CD8-positive, alpha-beta memory T cell (primary cell): ENCODE measurements around the gene TLE4. TPM values are rescaled to one million over a fixed set of nuclear protein-coding genes. Genes with fewer than 3 reads are reported as not detected.

Source experiments
- CTCF ChIA-PET: fragments of 350-600 bp; sonication (Branson Sonifier 250); formaldehyde crosslinking; loops from one replicate; lab custom pipeline; 2021; ENCODE audit warnings: antibody characterized with exemption; lab: Charles Lee
- POLR2A ChIA-PET: fragments of 350-600 bp; sonication (Branson Sonifier 250); formaldehyde crosslinking; loops from one replicate; lab custom pipeline; 2021; ENCODE audit warnings: antibody characterized with exemption; lab: Charles Lee
- DNase-seq, 5 donors: peaks; one replicate each; pipeline versions ENCODE4 v3.0.0 to v3.0.0-alpha.2; 2020 to 2022; ENCODE audit warnings: mixed read lengths in 1 of 5
- H3K27ac ChIP-seq: one replicate; pipeline ENCODE4 v1.7.0; 2013; ENCODE audit warnings: low read depth, mild to moderate bottlenecking, low read length, moderate library complexity
- H3K27me3 ChIP-seq: 2 replicates; pipeline ENCODE4 v1.7.0; 2013; ENCODE audit warnings: low read length, mild to moderate bottlenecking; ENCODE audit not compliant: insufficient read depth, poor library complexity, severe bottlenecking
- H3K36me3 ChIP-seq: 2 replicates; pipeline ENCODE4 v1.7.0; 2013; ENCODE audit warnings: mild to moderate bottlenecking, low read length, moderate library complexity; ENCODE audit not compliant: insufficient read depth
- H3K4me1 ChIP-seq: 2 replicates; pipeline ENCODE4 v1.7.0; 2013; ENCODE audit warnings: mild to moderate bottlenecking, low read length, moderate library complexity; ENCODE audit not compliant: insufficient read depth
- H3K4me3 ChIP-seq: 2 replicates; pipeline ENCODE4 v1.7.0; 2013; ENCODE audit warnings: mild to moderate bottlenecking, low read length
- H3K9me3 ChIP-seq: 2 replicates; pipeline ENCODE4 v1.7.0; 2013; ENCODE audit warnings: mild to moderate bottlenecking, low read length
- H3K27ac Mint-ChIP-seq, 8 donors: one replicate each; pipeline ENCODE4 v1.8.0; 2020 to 2021; ENCODE audit warnings: mixed read lengths in 8 of 8, mild to moderate bottlenecking in 6 of 8, inconsistent platforms in 3 of 8, moderate library complexity in 3 of 8
- H3K27me3 Mint-ChIP-seq, 2 donors: one replicate each; pipeline ENCODE4 v1.8.0; 2020 to 2021; ENCODE audit warnings: mixed read lengths in 2 of 2, mild to moderate bottlenecking in 1 of 2, moderate library complexity in 1 of 2
- H3K36me3 Mint-ChIP-seq, 3 donors: one replicate each; pipeline ENCODE4 v1.8.0; 2020 to 2021; ENCODE audit warnings: mixed read lengths in 3 of 3, inconsistent platforms in 1 of 3, mild to moderate bottlenecking in 1 of 3
- H3K4me1 Mint-ChIP-seq, 3 donors: one replicate each; pipeline ENCODE4 v1.8.0; 2020 to 2021; ENCODE audit warnings: mixed read lengths in 3 of 3, inconsistent platforms in 1 of 3, mild to moderate bottlenecking in 1 of 3
- H3K4me3 Mint-ChIP-seq, 7 donors: one replicate each; pipeline ENCODE4 v1.8.0; 2020 to 2021; ENCODE audit warnings: mixed read lengths in 7 of 7, mild to moderate bottlenecking in 6 of 7, moderate library complexity in 4 of 7, inconsistent platforms in 2 of 7
- H3K9me3 Mint-ChIP-seq, 5 donors: one replicate each; pipeline ENCODE4 v1.8.0; 2020 to 2022; ENCODE audit warnings: mixed read lengths in 5 of 5, mild to moderate bottlenecking in 3 of 5, moderate library complexity in 2 of 5, inconsistent platforms in 1 of 5
- polyA plus RNA-seq: library from polyadenylated mRNA; unstranded; fragments of 300-500 nt; fragmentation: Illumina TruSeq; gene quantifications from one replicate; pipeline ENCODE4 v1.2.3, GENCODE V29; 2021
- total RNA-seq, 2 experiments: library from RNA; stranded (reverse); gene quantifications; one replicate each; pipeline ENCODE4 v1.2.3, GENCODE V29; 2021

The TLE4 gene
- total and polyA plus RNA-seq, 3 experiments from 2014 or later = 28.1 to 41.6 (median 29.2) TPM

DNA sequence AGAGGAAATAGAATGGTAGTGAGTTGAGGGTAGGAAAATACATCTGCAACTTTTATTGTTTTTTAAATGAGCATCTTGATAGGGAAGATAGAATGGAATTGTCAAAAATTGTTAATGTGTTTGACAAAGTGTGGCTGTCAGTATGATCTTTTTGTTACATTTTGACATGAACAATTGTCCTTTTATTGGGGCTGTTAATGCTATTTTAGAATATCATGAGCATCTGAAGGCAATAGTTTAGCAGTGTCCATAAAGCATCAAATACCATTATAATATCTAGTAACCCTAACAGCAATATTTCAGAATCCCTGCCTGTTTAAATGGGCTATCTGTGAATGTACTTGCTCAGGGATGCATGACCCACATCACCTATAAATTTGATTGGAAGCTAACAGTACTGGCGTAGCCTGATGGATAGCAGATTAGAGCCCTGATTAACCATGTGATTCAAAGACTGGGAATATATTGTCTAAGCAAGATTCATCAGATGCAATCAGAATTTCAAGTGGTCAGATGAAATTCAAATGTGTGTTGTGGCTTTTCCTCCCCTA is 37.8 kb downstream of the TLE4 start:
- Mint-ChIP-seq H3K27me3 (no peaks in the 10 kb centered on the region), H3K27ac (no peak overlapping the region), H3K36me3 (peaks cover 9 to 15% (median 10%) of the 10 kb centered on the region in 3 donors), H3K4me1 (peaks cover 44 to 72% (median 70%) of the 10 kb centered on the region in 3 donors), H3K9me3 (peaks cover 0 to 1% (median 0%) of the 10 kb centered on the region in 5 donors), H3K4me3 (no peak overlapping the region)
- Histone ChIP-seq H3K4me1 (peaks cover 14% of the 10 kb centered on the region), H3K9me3 (no peaks in the 10 kb centered on the region), H3K4me3 (no peak overlapping the region), H3K27me3 (no peaks in the 10 kb centered on the region), H3K27ac (no peak overlapping the region), H3K36me3 (no peaks in the 10 kb centered on the region)
- POLR2A ChIA-PET = no interaction called here
- CTCF ChIA-PET = no interaction called here
- no peak for DNase-seq

DNA sequence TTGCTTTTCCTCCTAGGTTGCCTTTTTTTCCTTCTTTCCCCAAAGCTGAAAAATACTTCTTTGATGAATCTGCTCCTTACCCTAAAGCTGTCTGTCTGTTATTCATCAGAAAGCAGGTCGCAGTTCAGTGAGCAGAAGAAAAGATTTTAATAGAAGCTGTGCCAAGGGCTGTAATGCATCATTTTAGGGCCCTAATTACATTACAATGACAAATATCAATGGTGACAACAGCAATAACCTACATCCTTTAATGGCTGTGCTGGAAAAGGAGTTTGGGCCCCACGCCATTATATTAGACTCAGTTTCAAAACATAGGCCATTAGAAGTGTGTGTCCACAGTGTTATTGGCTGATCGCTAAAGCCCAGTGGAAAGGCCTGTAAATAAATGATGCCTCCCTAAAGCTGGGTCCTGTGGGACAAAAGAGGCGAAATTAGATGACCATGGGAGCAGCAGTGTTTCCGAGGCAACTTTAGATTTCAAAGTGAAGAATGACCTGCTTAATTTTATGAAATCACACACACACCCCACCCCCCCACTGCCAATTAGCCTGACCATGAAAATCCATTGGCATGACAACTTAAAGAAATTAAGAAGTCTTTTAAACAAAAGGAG is 38.4 kb downstream of the TLE4 start:
- ChIA-PET POLR2A (interaction anchor here (1.0 kb wide), 1 partner anchor 19 kb away, joined by 3 read pairs; no protein-coding TSS in a partner anchor), CTCF (no interaction called here)
- Mint-ChIP-seq H3K27ac (no peak overlapping the region), H3K36me3 (peaks cover 9 to 19% (median 10%) of the 10 kb centered on the region in 3 donors), H3K9me3 (peaks cover 0 to 1% (median 0%) of the 10 kb centered on the region in 5 donors), H3K4me1 (peaks cover 47 to 77% (median 75%) of the 10 kb centered on the region in 3 donors), H3K4me3 (no peak overlapping the region), H3K27me3 (no peaks in the 10 kb centered on the region)
- no peaks in the 10 kb centered on the region for H3K36me3 ChIP-seq
- H3K4me1 ChIP-seq = peaks cover 14% of the 10 kb centered on the region
- no peak overlapping the region for H3K27ac ChIP-seq
- H3K27me3 ChIP-seq = no peaks in the 10 kb centered on the region
- DNase-seq = no peak
- no peak overlapping the region for H3K4me3 ChIP-seq
- no peaks in the 10 kb centered on the region for H3K9me3 ChIP-seq

DNA sequence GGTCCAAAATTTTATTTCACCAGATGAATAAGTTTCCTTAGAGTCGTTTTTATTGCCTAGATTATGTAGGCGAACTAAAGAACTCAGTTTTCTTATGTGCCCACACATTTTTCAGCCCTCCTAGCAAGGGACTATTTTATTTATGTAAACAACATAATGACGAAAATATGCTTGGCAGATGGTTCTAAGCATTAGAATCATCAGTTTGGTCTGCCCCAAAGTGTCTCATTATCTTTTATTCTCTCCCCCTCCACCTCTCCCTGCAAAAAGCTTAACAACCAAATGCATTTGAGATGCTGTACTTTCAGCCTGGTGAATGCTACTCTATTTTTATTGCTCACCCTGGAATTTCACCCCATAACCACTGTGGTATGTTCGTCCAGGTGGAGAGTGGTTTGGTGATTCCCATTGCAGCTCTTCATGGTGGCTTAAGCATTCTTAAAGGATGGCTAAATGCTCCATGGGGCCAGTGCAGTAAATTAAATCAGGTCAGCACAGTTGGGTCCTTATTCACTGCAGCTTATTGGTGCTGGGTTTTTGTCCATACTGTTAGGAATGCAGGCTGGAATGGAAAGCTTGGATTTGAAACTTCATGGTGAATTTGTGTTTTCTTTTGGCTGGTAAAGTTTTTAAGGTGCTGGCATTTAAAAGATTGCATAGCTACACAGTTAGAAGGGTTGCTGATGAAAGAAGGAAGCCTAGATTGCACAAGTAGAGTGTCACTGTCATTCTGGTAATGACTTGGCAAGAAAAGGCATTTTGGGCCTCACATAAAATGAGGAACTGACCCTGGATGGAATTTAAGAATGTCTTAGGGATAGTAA is 39.2 kb downstream of the TLE4 start:
- DNase-seq = no peak
- POLR2A ChIA-PET = interaction anchor here (1.0 to 1.2 kb wide), 2 partner anchors 18 to 39 kb away, joined by 3 to 4 read pairs; partner anchors contain the start of gene TLE4
- H3K9me3 Mint-ChIP-seq = peaks cover 0 to 1% (median 0%) of the 10 kb centered on the region in 5 donors
- CTCF ChIA-PET = no interaction called here
- Histone ChIP-seq H3K36me3 (no peaks in the 10 kb centered on the region), H3K4me1 (peaks cover 6% of the 10 kb centered on the region), H3K27ac (no peak overlapping the region), H3K4me3 (no peak overlapping the region), H3K27me3 (no peaks in the 10 kb centered on the region), H3K9me3 (no peaks in the 10 kb centered on the region)
- H3K27ac Mint-ChIP-seq = peak overlapping the region in 3 of 8 donors; percentile 14 to 78 (median 23)
- no peak overlapping the region for H3K4me3 Mint-ChIP-seq
- peaks cover 47 to 77% (median 75%) of the 10 kb centered on the region in 3 donors for H3K4me1 Mint-ChIP-seq
- H3K27me3 Mint-ChIP-seq = no peaks in the 10 kb centered on the region
- peaks cover 9 to 21% (median 10%) of the 10 kb centered on the region in 3 donors for H3K36me3 Mint-ChIP-seq

DNA sequence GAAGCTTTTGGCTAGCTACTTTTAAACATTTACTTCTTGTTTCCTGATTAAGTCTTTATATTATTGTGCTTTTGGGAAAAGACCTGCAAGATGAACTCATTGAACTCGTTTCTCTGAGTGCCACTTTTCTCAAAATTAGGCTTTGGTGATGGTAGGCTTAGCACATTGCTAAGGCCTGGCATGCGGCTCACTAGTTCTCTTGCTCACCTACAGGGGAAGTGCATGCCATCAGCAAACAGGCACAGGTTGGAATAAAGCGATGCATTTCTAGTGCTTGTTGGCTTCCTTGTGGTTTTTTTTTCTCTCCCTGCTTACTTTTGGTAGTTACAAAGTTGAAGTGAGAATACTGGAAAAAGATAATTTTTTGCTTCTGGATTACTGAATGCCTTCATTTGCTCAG is 41.4 kb downstream of the TLE4 start:
- no peak for DNase-seq
- Mint-ChIP-seq H3K4me1 (peaks cover 37 to 74% (median 73%) of the 10 kb centered on the region in 3 donors), H3K4me3 (no peak overlapping the region), H3K36me3 (peaks cover 0 to 18% (median 5%) of the 10 kb centered on the region in 3 donors), H3K9me3 (no peaks in the 10 kb centered on the region), H3K27me3 (no peaks in the 10 kb centered on the region), H3K27ac (peak overlapping the region in 1 of 8 donors; percentile 18)
- Histone ChIP-seq H3K27ac (no peak overlapping the region), H3K27me3 (no peaks in the 10 kb centered on the region), H3K4me3 (no peak overlapping the region), H3K4me1 (peaks cover 6% of the 10 kb centered on the region), H3K9me3 (no peaks in the 10 kb centered on the region), H3K36me3 (no peaks in the 10 kb centered on the region)
- POLR2A ChIA-PET = no interaction called here
- CTCF ChIA-PET = interaction anchor here (1.2 kb wide), 1 partner anchor 21 kb away, joined by 3 read pairs; no protein-coding TSS in a partner anchor

DNA sequence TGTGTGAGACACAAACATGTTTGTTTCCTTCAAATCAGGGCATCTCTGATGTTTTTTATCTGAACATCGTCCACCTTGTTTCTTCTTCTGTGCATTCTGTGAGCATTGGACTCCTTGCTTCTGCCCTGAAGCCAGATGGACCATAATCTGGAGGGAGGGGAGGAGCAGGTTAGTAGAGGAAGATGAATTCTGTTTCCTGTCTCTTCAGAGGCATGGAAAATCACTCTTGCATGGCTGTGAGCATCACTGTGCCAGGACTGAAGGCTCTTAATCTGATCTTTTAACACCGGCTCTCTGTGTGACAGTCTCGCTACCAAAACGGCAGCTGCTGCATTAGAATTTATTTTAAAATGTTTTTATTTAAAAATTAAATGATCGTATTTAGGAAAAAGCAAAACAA is 43.3 kb downstream of the TLE4 start:
- Mint-ChIP-seq H3K4me3 (no peak overlapping the region), H3K9me3 (no peaks in the 10 kb centered on the region), H3K4me1 (peaks cover 48 to 74% (median 70%) of the 10 kb centered on the region in 3 donors), H3K36me3 (peaks cover 0 to 18% (median 5%) of the 10 kb centered on the region in 3 donors), H3K27ac (no peak overlapping the region), H3K27me3 (no peaks in the 10 kb centered on the region)
- Histone ChIP-seq H3K9me3 (no peaks in the 10 kb centered on the region), H3K27ac (no peak overlapping the region), H3K27me3 (no peaks in the 10 kb centered on the region), H3K36me3 (no peaks in the 10 kb centered on the region), H3K4me3 (no peak overlapping the region), H3K4me1 (peaks cover 15% of the 10 kb centered on the region)
- CTCF ChIA-PET = interaction anchor here (1.0 kb wide), 1 partner anchor 13 kb away, joined by 3 read pairs; no protein-coding TSS in a partner anchor
- POLR2A ChIA-PET = interaction anchor here (0.6 kb wide), 1 partner anchor 43 kb away, joined by 3 read pairs; no protein-coding TSS in a partner anchor
- DNase-seq = no peak

DNA sequence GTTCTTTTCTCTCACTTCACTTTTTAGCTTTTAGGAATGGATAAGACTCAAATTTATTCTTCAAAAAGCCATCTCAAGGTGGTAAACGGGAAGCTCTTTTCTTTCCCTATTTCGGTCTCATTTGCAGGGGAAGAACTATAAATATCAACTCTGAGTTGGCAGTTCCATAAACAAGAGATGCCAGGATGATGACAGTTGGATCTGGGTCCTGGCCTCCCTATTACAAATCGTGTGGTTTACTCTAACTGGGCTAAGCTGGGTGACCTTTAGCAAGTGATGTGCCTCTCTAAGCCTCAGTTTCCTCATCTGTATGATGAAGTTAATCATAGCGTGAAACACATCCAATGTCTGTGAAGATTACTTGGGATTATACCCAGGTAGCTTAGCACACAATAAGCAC is 44.2 kb downstream of the TLE4 start:
- no peaks in the 10 kb centered on the region for H3K9me3 ChIP-seq
- H3K4me1 ChIP-seq = peaks cover 15% of the 10 kb centered on the region
- no peaks in the 10 kb centered on the region for H3K27me3 ChIP-seq
- H3K36me3 ChIP-seq = no peaks in the 10 kb centered on the region
- no peak for DNase-seq
- Mint-ChIP-seq H3K9me3 (no peaks in the 10 kb centered on the region), H3K36me3 (peaks cover 0 to 18% (median 6%) of the 10 kb centered on the region in 3 donors), H3K4me1 (peaks cover 51 to 75% (median 74%) of the 10 kb centered on the region in 3 donors), H3K27ac (peak overlapping the region in 1 of 8 donors; percentile 10), H3K27me3 (no peaks in the 10 kb centered on the region), H3K4me3 (no peak overlapping the region)
- no peak overlapping the region for H3K4me3 ChIP-seq
- CTCF ChIA-PET = interaction anchor here (1.0 to 1.7 kb wide), 2 partner anchors 14 to 32 kb away, joined by 3 to 5 read pairs; no protein-coding TSS in a partner anchor
- POLR2A ChIA-PET = no interaction called here
- H3K27ac ChIP-seq = no peak overlapping the region

DNA sequence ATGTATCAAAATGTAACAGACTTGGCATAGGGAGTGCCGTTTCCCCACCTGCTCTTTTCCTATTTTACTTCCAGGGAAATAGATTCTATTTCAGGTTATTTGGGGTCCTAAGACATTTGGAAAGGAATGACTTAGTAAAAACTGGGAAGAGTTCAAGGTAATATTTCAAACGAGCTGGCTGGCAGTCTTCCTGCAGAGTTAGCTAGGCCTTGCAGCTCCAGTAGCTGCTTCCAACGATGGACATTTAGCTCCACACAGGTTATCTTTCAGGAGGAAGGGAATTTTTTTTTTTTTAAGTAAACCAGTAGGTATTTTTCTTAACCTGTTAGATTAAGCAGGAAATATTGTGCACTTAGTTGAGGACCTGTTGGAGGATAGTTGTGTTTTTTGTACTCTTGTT is 45.2 kb downstream of the TLE4 start:
- peak overlapping the region in 4 of 8 donors; percentile 10 to 67 (median 33) for H3K27ac Mint-ChIP-seq
- peaks cover 54 to 79% (median 77%) of the 10 kb centered on the region in 3 donors for H3K4me1 Mint-ChIP-seq
- H3K4me3 Mint-ChIP-seq = no peak overlapping the region

More for the DNA sequence above, 45.2 kb downstream of the TLE4 start:
- H3K36me3 Mint-ChIP-seq = peaks cover 0 to 18% (median 6%) of the 10 kb centered on the region in 3 donors
- no peaks in the 10 kb centered on the region for H3K9me3 Mint-ChIP-seq
- peaks cover 15% of the 10 kb centered on the region for H3K4me1 ChIP-seq
- POLR2A ChIA-PET = interaction anchor here (0.6 kb wide), 1 partner anchor 45 kb away, joined by 3 read pairs; the partner anchor contains the start of gene TLE4
- H3K4me3 ChIP-seq = no peak overlapping the region
- CTCF ChIA-PET = interaction anchor here (1.7 kb wide), 1 partner anchor 31 kb away, joined by 5 read pairs; no protein-coding TSS in a partner anchor
- no peaks in the 10 kb centered on the region for H3K9me3 ChIP-seq
- H3K27ac ChIP-seq = no peak overlapping the region
- H3K27me3 Mint-ChIP-seq = no peaks in the 10 kb centered on the region
- no peaks in the 10 kb centered on the region for H3K36me3 ChIP-seq
- H3K27me3 ChIP-seq = no peaks in the 10 kb centered on the region
- no peak for DNase-seq
